ENCODE data around the gene KPNB1. TPM values are rescaled to one million over a fixed set of nuclear protein-coding genes. Genes with fewer than 3 reads are reported as not detected.
"Not testable (repeated sequence)": the region's sequence is repeated elsewhere in the genome, so short reads cannot be mapped to it uniquely, and the experiment has no call there.

KPNB1 gene
- total RNA-seq, 1 donor from 2014 or later, result 301 TPM

DNA sequence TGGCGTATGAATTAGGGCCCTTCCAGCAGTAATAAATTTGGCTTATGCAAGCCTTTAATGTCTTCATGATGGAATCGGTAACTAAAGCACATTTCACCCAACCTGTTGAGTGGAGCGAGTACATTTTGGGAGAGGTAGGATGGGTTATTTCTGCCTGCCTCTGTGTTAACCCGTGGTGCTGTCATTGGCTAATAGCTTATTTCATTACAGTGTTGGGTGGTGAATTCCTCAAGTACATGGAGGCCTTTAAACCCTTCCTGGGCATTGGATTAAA, 26.4 kb downstream of the KPNB1 start:
- no peak for DNase-seq (ENCODE audit: extremely low spot score, unreplicated experiment)
- Mint-ChIP-seq H3K4me1 (ENCODE audit: unreplicated experiment) (no peaks in the 10 kb centered on the region), H3K27me3 (ENCODE audit: unreplicated experiment) (no peaks in the 10 kb centered on the region), H3K27ac (ENCODE audit: unreplicated experiment) (no peak overlapping the region), H3K4me3 (ENCODE audit: unreplicated experiment) (no peak overlapping the region), H3K36me3 (ENCODE audit: unreplicated experiment) (peaks cover 62% of the 10 kb centered on the region), H3K9me3 (ENCODE audit: unreplicated experiment) (no peaks in the 10 kb centered on the region)
- TF ChIP-seq, protein P1, sequence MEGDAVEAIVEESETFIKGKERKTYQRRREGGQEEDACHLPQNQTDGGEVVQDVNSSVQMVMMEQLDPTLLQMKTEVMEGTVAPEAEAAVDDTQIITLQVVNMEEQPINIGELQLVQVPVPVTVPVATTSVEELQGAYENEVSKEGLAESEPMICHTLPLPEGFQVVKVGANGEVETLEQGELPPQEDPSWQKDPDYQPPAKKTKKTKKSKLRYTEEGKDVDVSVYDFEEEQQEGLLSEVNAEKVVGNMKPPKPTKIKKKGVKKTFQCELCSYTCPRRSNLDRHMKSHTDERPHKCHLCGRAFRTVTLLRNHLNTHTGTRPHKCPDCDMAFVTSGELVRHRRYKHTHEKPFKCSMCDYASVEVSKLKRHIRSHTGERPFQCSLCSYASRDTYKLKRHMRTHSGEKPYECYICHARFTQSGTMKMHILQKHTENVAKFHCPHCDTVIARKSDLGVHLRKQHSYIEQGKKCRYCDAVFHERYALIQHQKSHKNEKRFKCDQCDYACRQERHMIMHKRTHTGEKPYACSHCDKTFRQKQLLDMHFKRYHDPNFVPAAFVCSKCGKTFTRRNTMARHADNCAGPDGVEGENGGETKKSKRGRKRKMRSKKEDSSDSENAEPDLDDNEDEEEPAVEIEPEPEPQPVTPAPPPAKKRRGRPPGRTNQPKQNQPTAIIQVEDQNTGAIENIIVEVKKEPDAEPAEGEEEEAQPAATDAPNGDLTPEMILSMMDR (IDR thresholded peaks at IDR 0.05), result no peak

DNA sequence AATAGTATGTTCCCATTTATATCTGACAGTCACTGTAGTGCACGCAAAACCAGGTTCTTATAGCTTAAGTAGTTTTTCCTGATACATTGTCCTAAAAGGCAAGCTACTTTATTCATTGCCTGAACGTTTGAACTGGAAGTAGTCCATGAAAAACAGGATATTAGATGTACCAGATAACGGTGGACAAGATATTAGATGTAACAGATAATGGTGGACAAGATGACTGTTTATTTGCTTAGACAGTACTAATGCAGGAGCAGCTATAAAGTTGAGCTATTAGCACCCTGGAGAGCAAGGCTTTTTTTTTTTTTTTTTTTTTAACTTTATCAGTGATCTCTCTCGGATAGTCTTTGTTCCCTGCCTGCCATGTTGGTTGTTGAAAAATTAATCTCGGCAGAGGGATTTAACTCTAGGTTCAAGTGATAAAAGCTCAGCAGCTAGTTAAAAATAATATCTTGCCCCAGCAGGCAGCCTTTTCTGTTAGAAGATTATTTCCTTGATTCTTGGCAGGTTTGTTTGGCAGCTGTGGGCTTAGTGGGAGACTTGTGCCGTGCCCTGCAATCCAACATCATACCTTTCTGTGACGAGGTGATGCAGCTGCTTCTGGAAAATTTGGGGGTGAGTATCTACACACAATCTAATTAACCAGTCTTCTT, 26.9 kb downstream of the KPNB1 start:
- TF ChIP-seq, protein P1 (IDR thresholded peaks at IDR 0.05), result no peak
- Mint-ChIP-seq H3K4me3 (ENCODE audit: unreplicated experiment) (no peak overlapping the region), H3K9me3 (ENCODE audit: unreplicated experiment) (no peaks in the 10 kb centered on the region), H3K36me3 (ENCODE audit: unreplicated experiment) (peaks cover 62% of the 10 kb centered on the region), H3K4me1 (ENCODE audit: unreplicated experiment) (no peaks in the 10 kb centered on the region), H3K27ac (ENCODE audit: unreplicated experiment) (no peak overlapping the region), H3K27me3 (ENCODE audit: unreplicated experiment) (no peaks in the 10 kb centered on the region)
- no peak for DNase-seq (ENCODE audit: extremely low spot score, unreplicated experiment)

DNA sequence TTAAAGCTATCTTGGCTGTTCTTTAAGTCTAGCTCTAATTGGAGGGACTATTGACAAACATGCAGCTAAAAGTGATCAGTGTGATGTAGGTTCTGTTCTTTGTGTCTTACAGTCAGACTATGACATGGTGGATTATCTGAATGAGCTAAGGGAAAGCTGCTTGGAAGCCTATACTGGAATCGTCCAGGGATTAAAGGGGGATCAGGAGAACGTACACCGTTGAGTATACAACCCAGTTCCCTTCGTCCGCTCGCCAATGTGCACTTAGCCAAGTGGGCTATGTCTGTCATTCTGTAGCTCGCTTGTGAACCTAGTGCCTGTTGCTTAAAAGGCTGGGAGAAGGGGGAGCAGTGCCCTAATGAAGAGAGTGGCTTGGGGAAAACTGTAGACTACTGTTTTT, 28.5 kb downstream of the KPNB1 start:
- H3K27me3 Mint-ChIP-seq (ENCODE audit: unreplicated experiment), result no peaks in the 10 kb centered on the region
- TF ChIP-seq, protein P1 (IDR thresholded peaks at IDR 0.05), result no peak
- H3K36me3 Mint-ChIP-seq (ENCODE audit: unreplicated experiment), result peaks cover 69% of the 10 kb centered on the region
- no peak overlapping the region for H3K4me3 Mint-ChIP-seq (ENCODE audit: unreplicated experiment)
- H3K4me1 Mint-ChIP-seq (ENCODE audit: unreplicated experiment), result no peaks in the 10 kb centered on the region
- no peaks in the 10 kb centered on the region for H3K9me3 Mint-ChIP-seq (ENCODE audit: unreplicated experiment)
- DNase-seq (ENCODE audit: extremely low spot score, unreplicated experiment), result no peak
- no peak overlapping the region for H3K27ac Mint-ChIP-seq (ENCODE audit: unreplicated experiment)

DNA sequence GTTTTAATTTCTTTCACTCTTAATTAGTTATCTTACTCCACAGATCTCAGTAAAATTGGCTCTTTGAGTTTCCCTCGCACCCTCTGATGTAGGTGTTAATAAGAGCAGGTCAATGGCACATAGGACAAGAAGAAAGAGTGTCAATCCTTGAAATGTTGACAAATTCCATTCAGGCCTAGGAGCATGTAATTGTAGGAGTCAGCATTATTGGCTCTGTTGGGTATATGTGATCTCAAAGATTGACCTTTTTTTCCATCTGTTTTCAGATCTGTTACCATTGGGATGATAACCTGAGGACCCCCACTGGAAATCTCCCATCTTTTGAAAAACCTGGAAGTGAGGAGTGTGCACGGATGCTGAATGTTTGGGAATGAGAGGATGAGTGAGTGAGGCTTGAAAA, 32.4 kb downstream of the KPNB1 start:
- TF ChIP-seq, protein P1 (IDR thresholded peaks at IDR 0.05), result no peak
- H3K9me3 Mint-ChIP-seq (ENCODE audit: unreplicated experiment), result no peaks in the 10 kb centered on the region
- H3K27me3 Mint-ChIP-seq (ENCODE audit: unreplicated experiment), result no peaks in the 10 kb centered on the region
- H3K36me3 Mint-ChIP-seq (ENCODE audit: unreplicated experiment), result peaks cover 62% of the 10 kb centered on the region
- DNase-seq (ENCODE audit: extremely low spot score, unreplicated experiment), result no peak
- H3K4me3 Mint-ChIP-seq (ENCODE audit: unreplicated experiment), result no peak overlapping the region
- H3K27ac Mint-ChIP-seq (ENCODE audit: unreplicated experiment), result no peak overlapping the region
- H3K4me1 Mint-ChIP-seq (ENCODE audit: unreplicated experiment), result no peaks in the 10 kb centered on the region

DNA sequence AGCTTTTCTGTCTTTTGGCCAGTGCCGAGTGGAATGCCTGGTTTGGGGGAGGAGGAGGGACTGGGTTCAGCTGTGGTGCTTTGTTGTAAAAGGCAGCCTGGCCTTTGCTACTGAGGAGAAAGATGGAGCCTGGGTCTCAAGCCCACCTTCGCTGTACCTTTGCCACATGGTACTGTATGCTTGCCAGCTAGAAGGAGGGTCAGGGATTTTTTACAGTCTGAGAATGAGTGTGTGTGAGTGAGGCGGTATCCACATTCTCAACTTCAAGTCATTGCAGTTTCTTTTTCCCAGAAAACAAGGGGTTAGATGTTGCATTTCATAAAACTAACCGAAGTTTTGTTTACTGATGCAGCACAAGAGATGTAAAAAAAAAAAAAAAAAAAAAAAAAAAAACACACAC, 33.0 kb downstream of the KPNB1 start:
- peaks cover 57% of the 10 kb centered on the region for H3K36me3 Mint-ChIP-seq (ENCODE audit: unreplicated experiment)
- not testable (repeated sequence) for H3K27me3 Mint-ChIP-seq (ENCODE audit: unreplicated experiment); H3K27ac Mint-ChIP-seq (ENCODE audit: unreplicated experiment); DNase-seq (ENCODE audit: extremely low spot score, unreplicated experiment); H3K4me1 Mint-ChIP-seq (ENCODE audit: unreplicated experiment); H3K9me3 Mint-ChIP-seq (ENCODE audit: unreplicated experiment); H3K4me3 Mint-ChIP-seq (ENCODE audit: unreplicated experiment)

DNA sequence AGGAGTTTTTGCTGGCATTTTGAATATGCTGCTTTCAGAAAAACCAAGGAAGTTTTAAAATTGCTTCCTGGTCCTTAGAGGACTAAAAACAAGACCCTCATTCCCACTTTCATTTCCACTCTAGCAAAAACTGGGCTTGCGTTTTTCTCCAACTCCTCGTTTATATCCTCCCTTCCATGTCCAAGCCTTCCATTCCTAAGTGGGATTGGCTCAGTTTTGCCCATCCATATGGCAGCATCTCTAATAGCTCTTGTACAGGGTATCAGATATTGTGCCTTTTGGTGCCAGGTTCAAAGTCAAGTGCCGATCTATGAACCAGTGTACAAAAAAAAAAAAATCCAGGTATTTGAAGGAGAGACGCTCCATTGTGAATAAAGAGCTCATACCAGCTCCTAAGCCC, 34.3 kb downstream of the KPNB1 start:
- no peak overlapping the region for H3K27ac Mint-ChIP-seq (ENCODE audit: unreplicated experiment)
- no peaks in the 10 kb centered on the region for H3K9me3 Mint-ChIP-seq (ENCODE audit: unreplicated experiment)
- TF ChIP-seq, protein P1 (IDR thresholded peaks at IDR 0.05), result no peak
- no peak for DNase-seq (ENCODE audit: extremely low spot score, unreplicated experiment)
- no peaks in the 10 kb centered on the region for H3K27me3 Mint-ChIP-seq (ENCODE audit: unreplicated experiment)
- no peak overlapping the region for H3K4me3 Mint-ChIP-seq (ENCODE audit: unreplicated experiment)
- peaks cover 48% of the 10 kb centered on the region for H3K36me3 Mint-ChIP-seq (ENCODE audit: unreplicated experiment)
- H3K4me1 Mint-ChIP-seq (ENCODE audit: unreplicated experiment), result no peaks in the 10 kb centered on the region

All from osteocyte (in vitro differentiated cells).